Neuronal stem cell (in vitro differentiated cells): ENCODE data around the gene TUBB4B.

ENCODE experiments used
- DNase-seq: peaks from one replicate; pipeline ENCODE4 v3.0.0-alpha.2; 2013; ENCODE audit warnings: low spot score
- H2AFZ ChIP-seq: one replicate; pipeline ENCODE4 v1.6.1; 2013; ENCODE audit warnings: mild to moderate bottlenecking, low read length, inconsistent platforms
- H2AK5ac ChIP-seq: 2 replicates; pipeline ENCODE4 v1.6.1; 2013; ENCODE audit warnings: low read depth, mild to moderate bottlenecking, inconsistent platforms, low read length, moderate library complexity, mixed read lengths
- H2BK120ac ChIP-seq: 2 replicates; pipeline ENCODE4 v1.6.1; 2013; ENCODE audit warnings: low read depth, mild to moderate bottlenecking, inconsistent platforms, low read length, moderate library complexity, mixed read lengths
- H2BK12ac ChIP-seq: one replicate; pipeline ENCODE4 v1.6.1; 2013; ENCODE audit warnings: low read length, inconsistent platforms
- H2BK15ac ChIP-seq: 2 replicates; pipeline ENCODE4 v1.6.1; 2013; ENCODE audit warnings: mild to moderate bottlenecking, low read length, inconsistent platforms, mixed read lengths
- H2BK5ac ChIP-seq: one replicate; pipeline ENCODE4 v1.6.1; 2013; ENCODE audit warnings: inconsistent platforms, mild to moderate bottlenecking, low read length, moderate library complexity
- H3K14ac ChIP-seq: one replicate; pipeline ENCODE4 v1.6.1; 2013; ENCODE audit warnings: low read length, inconsistent platforms
- H3K18ac ChIP-seq: 2 replicates; pipeline ENCODE4 v1.6.1; 2013; ENCODE audit warnings: low read length, inconsistent platforms
- H3K23ac ChIP-seq: 2 replicates; pipeline ENCODE4 v1.6.1; 2013; ENCODE audit warnings: low read depth, mild to moderate bottlenecking, mixed read lengths, low read length, inconsistent platforms; ENCODE audit not compliant: poor library complexity
- H3K27ac ChIP-seq: replicated peaks from 3 replicates; pipeline ENCODE4 v1.5.1; 2013; ENCODE audit warnings: low read length, inconsistent platforms
- H3K27me3 ChIP-seq, 3 experiments: 2 replicates each; pipeline ENCODE4 v1.6.1; 2013; ENCODE audit warnings: low read length in 3 of 3, mild to moderate bottlenecking in 2 of 3, inconsistent platforms in 1 of 3, low read depth in 1 of 3, mixed read lengths in 1 of 3, moderate library complexity in 1 of 3; ENCODE audit not compliant: control insufficient read depth in 3 of 3, insufficient read depth in 3 of 3
- H3K36me3 ChIP-seq, 2 donors: replicated peaks in 1 of 2; 2 replicates each; pipeline ENCODE4 v1.6.1; 2013; ENCODE audit warnings: low read length in 2 of 2; ENCODE audit not compliant: control insufficient read depth in 2 of 2, insufficient read depth in 2 of 2
- H3K4ac ChIP-seq: 2 replicates; pipeline ENCODE4 v1.6.1; 2013; ENCODE audit warnings: inconsistent platforms, mild to moderate bottlenecking, low read length, moderate library complexity
- H3K4me1 ChIP-seq, 2 donors: 1 replicate in 1 of 2; 2 replicates in 1 of 2; pipeline ENCODE4 v1.6.1; 2013; ENCODE audit warnings: low read length in 2 of 2, low read depth in 1 of 2; ENCODE audit not compliant: control insufficient read depth in 2 of 2, insufficient read depth in 1 of 2
- H3K4me2 ChIP-seq: one replicate; pipeline ENCODE4 v1.6.1; 2013; ENCODE audit warnings: mild to moderate bottlenecking, low read length, inconsistent platforms; ENCODE audit not compliant: insufficient read depth, poor library complexity, severe bottlenecking
- H3K4me3 ChIP-seq, 2 donors: 2 replicates each; pipeline ENCODE4 v1.5.1; 2013; ENCODE audit warnings: low read length in 2 of 2, mild to moderate bottlenecking in 2 of 2, inconsistent platforms in 1 of 2, moderate library complexity in 1 of 2
- H3K79me1 ChIP-seq: one replicate; pipeline ENCODE4 v1.6.1; 2013; ENCODE audit warnings: low read depth, mild to moderate bottlenecking, inconsistent platforms, low read length, moderate library complexity
- H3K9ac ChIP-seq: one replicate; pipeline ENCODE4 v1.6.1; 2013; ENCODE audit warnings: mild to moderate bottlenecking, low read depth, low read length, inconsistent platforms; ENCODE audit not compliant: poor library complexity
- H3K9me3 ChIP-seq, 2 donors: replicated peaks in 1 of 2; 2 replicates each; pipeline versions ENCODE3 to v1.6.1; 2013; ENCODE audit warnings: low read length in 2 of 2, mild to moderate bottlenecking in 2 of 2, inconsistent platforms in 1 of 2, low read depth in 1 of 2, mixed read lengths in 1 of 2, moderate library complexity in 1 of 2; ENCODE audit not compliant: control insufficient read depth in 2 of 2, insufficient read depth in 1 of 2
- H4K8ac ChIP-seq: one replicate; pipeline ENCODE4 v1.6.1; 2013; ENCODE audit warnings: low read depth, mild to moderate bottlenecking, inconsistent platforms, low read length, moderate library complexity
- H4K91ac ChIP-seq: one replicate; pipeline ENCODE4 v1.6.1; 2013; ENCODE audit warnings: low read length, low read depth, mild to moderate bottlenecking, inconsistent platforms; ENCODE audit not compliant: poor library complexity
- WGBS, 2 donors: extraction: QIAGEN DNeasy Blood & Tissue Kit; methylation state at CpG; one replicate each; pipeline ENCODE4 v1.1.7; 2013; ENCODE audit warnings: missing lambda C conversion rate in 2 of 2, mixed read lengths in 1 of 2; ENCODE audit not compliant: insufficient read length in 2 of 2, insufficient replicate concordance in 1 of 2; ENCODE audit errors: extremely low coverage in 2 of 2; 5-methylcytosine and 5-hydroxymethylcytosine counted together

TUBB4B gene

DNA sequence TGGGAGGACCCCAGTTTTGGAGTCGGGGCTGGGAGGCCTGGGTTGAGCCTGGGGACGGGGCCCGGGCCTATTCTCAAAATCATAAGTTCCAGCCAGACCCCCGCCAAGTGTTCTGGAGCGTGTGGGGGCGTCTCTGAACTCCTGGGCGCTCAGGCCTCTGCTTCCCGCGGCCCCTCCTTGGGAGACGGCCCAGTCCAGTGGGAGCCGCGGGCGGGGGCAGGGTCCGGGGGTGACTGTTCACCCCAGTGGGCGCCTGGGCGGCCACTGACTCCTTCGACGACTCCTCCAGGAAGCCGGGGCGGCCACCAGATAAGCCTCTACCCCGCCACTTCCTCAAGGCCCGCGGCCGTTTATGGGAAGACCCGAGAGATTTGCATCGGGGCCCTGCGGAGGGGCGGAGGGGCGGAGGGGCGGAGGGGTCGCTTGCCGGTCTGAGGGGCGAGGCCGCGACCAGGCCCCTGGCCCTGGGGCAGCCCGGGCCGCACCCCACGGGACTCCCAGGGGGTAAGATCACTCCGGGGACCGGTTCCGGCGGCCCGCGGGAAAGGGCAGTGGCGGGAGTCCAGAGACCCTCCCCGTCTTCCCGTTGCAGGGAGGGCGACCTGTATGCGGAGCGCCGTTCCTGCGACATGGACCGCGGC is 37.1 kb downstream of the TUBB4B start:
- no peak overlapping the region for H2AFZ ChIP-seq
- peaks cover 11 to 23% of the 10 kb centered on the region in 2 donors for H3K4me1 ChIP-seq
- DNase-seq: no peak
- H3K79me1 ChIP-seq: peaks cover 7% of the 10 kb centered on the region
- peak overlapping the region; percentile 99 for H3K23ac ChIP-seq
- no peak overlapping the region for H3K14ac ChIP-seq
- H3K18ac ChIP-seq: peak overlapping the region; percentile 93
- peaks cover 3 to 12% of the 10 kb centered on the region in 2 donors for H3K9me3 ChIP-seq
- peak overlapping the region; percentile 75 for H2BK15ac ChIP-seq
- H3K9ac ChIP-seq: peak overlapping the region; percentile 77
- no peak overlapping the region for H4K91ac ChIP-seq
- peak overlapping the region; percentile 75 for H2BK5ac ChIP-seq
- peaks cover 0 to 39% (median 9%) of the 10 kb centered on the region in 3 experiments for H3K27me3 ChIP-seq
- H4K8ac ChIP-seq: peak overlapping the region; percentile 65
- H3K36me3 ChIP-seq: peaks cover 10 to 14% of the 10 kb centered on the region in 2 donors
- H2BK12ac ChIP-seq: peak overlapping the region; percentile 73
- peak overlapping the region; percentile 94 for H2BK120ac ChIP-seq
- WGBS, 2 donors: no CpG with 5 or more reads among the region's 54 CpGs
- H3K4me2 ChIP-seq: peak overlapping the region; percentile 57
- H3K4me3 ChIP-seq: peak overlapping the region in 1 of 2 donors; percentile 69
- H2AK5ac ChIP-seq: peak overlapping the region; percentile 97
- peak overlapping the region; percentile 53 for H3K4ac ChIP-seq
- H3K27ac ChIP-seq: peak overlapping the region; percentile 54

DNA sequence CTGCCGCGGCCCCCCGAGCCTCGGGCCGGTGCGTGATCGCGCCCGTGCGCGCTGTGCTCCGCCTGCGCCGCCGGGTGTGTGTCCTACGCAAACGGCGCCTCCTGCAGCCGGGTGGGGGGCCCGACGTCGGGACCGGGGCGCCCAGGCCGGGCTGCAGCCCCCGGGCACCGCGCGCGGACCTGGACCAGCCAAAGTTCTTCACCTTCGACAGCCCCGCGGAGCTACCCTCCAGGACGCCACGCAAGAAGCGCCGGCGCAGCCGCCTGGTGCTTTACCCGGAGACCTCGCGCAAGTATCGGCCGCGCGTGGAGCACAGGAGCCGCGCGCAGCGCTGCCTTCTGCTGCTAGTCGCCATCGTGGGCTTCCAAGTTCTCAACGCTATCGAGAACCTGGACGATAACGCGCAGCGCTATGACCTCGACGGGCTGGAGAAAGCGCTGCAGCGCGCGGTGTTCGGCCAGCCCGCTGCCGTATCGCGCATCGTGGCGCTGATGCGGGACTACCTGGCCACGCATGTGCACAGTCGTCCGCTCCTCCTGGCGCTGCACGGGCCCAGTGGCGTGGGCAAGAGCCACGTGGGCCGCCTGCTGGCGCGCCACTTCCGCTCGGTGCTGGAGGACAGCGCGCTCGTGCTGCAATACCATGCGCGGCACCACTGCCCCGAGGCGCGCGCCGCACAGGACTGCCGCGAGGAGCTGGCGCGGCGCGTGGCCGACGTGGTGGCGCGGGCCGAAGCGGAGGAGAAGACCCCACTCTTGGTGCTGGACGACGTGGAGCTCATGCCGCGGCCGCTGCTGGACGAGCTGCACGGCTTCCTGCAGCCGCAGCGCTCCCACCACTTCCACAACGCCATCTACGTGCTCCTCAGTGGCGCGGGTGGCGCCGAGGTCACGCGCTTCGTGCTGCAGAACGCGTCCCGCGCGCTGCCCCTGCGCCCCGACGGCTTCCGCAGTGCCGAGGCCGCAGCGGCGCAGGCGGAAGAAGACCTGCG is 37.9 kb downstream of the TUBB4B start:
- H3K27ac ChIP-seq: no peak overlapping the region
- H2BK12ac ChIP-seq: peak overlapping the region; percentile 90
- peak overlapping the region; percentile 98 for H2AK5ac ChIP-seq
- WGBS, 2 donors: no CpG with 5 or more reads among the region's 139 CpGs
- H3K36me3 ChIP-seq: peaks cover 2 to 7% of the 10 kb centered on the region in 2 donors
- no peak overlapping the region for H2BK120ac ChIP-seq
- peak overlapping the region; percentile 57 for H3K4me2 ChIP-seq
- DNase-seq: no peak
- H4K8ac ChIP-seq: peak overlapping the region; percentile 82
- peak overlapping the region; percentile 89 for H3K18ac ChIP-seq
- peak overlapping the region in 1 of 2 donors; percentile 18 for H3K4me3 ChIP-seq
- H3K23ac ChIP-seq: peak overlapping the region; percentile 99
- peak overlapping the region; percentile 72 for H4K91ac ChIP-seq
- peaks cover 3 to 12% of the 10 kb centered on the region in 2 donors for H3K9me3 ChIP-seq
- peaks cover 11 to 23% of the 10 kb centered on the region in 2 donors for H3K4me1 ChIP-seq
- H2BK15ac ChIP-seq: peak overlapping the region; percentile 67
- peak overlapping the region; percentile 82 for H3K14ac ChIP-seq
- H3K9ac ChIP-seq: peak overlapping the region; percentile 70
- no peak overlapping the region for H2AFZ ChIP-seq
- H3K79me1 ChIP-seq: peaks cover 5% of the 10 kb centered on the region
- peak overlapping the region; percentile 76 for H3K4ac ChIP-seq
- H3K27me3 ChIP-seq: peaks cover 0 to 39% (median 9%) of the 10 kb centered on the region in 3 experiments
- peak overlapping the region; percentile 75 for H2BK5ac ChIP-seq

DNA sequence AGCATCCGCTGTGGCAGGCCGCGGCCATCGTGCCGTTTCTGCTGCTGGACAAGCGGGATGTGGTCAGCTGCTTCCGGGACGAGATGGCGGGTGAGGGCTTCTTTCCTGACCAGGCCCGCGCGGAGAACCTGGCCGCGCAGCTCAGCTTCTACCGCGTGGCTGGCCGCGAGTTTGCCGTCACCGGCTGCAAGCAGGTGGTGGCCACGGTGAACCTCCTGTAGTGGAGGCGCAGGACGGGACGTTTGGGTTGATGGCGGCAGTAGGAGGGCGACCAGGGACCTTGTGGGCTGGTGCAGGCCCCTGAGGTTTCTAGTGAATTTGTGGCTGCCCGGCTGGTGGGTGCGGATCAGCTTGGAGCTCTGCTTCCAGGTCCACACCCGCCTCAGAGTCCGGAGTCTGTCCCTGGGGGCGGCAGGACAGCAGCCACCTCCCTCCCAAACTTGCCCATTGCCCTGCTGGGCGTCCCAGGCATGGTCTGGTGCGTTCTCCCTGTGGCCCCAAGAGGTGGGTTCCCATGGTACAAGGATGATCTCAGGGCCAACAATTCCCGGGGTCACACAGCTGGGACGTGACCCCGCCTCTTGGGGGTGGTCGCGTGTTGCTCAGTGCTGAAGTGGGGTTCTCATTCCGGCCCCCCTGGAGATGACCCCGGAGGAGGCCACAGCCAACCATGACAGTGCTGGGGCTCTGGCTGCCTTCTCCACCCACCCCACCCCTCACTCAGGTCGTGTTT is 38.8 kb downstream of the TUBB4B start:
- Histone ChIP-seq H3K9me3 (peaks cover 3 to 12% of the 10 kb centered on the region in 2 donors), H3K9ac (peak overlapping the region; percentile 44), H3K23ac (peak overlapping the region; percentile 97), H2AK5ac (peak overlapping the region; percentile 98), H3K79me1 (peaks cover 5% of the 10 kb centered on the region), H3K4ac (peak overlapping the region; percentile 5), H2BK15ac (peak overlapping the region; percentile 94), H3K4me1 (peaks cover 11 to 23% of the 10 kb centered on the region in 2 donors), H2BK120ac (peak overlapping the region; percentile 81), H4K8ac (peak overlapping the region; percentile 65), H3K4me2 (peak overlapping the region; percentile 2), H2BK12ac (peak overlapping the region; percentile 90), H2BK5ac (peak overlapping the region; percentile 82), H3K36me3 (peaks cover 0 to 7% of the 10 kb centered on the region in 2 donors), H3K4me3 (no peak overlapping the region), H3K14ac (no peak overlapping the region), H2AFZ (no peak overlapping the region), H3K27me3 (peaks cover 0 to 39% (median 9%) of the 10 kb centered on the region in 3 experiments), H4K91ac (peak overlapping the region; percentile 72), H3K27ac (no peak overlapping the region), H3K18ac (peak overlapping the region; percentile 99)
- no peak for DNase-seq
- no CpG with 5 or more reads among the region's 41 CpGs for WGBS, 2 donors
